NT2/D1 (cell line): Measurements from ENCODE around the gene LRP11.

Experiments
- SUZ12 ChIP-seq: IDR thresholded peaks from 2 replicates; pipeline ENCODE4 v1.6.1; 2011; ENCODE audit not compliant: insufficient read length, insufficient read depth; ENCODE audit errors: extremely low read depth
- YY1 ChIP-seq: IDR thresholded peaks from 2 replicates; pipeline ENCODE4 v1.6.1; 2011; ENCODE audit not compliant: insufficient read length, insufficient read depth
- ZNF274 ChIP-seq: IDR thresholded peaks from 2 replicates; pipeline ENCODE4 v1.6.1; 2011; ENCODE audit warnings: mild to moderate bottlenecking, low read depth, low read length

- TF ChIP-seq YY1 (no peak), SUZ12 (no peak), ZNF274 (no peak)
These were observed 48.9 kb upstream of the LRP11 start for GRCh38 chr6:149913085-149913484.
